Lung (tissue), 12 donors: Measurements from ENCODE around the gene TRAPPC2B. TPM values are rescaled to one million over a fixed set of nuclear protein-coding genes. Genes with fewer than 3 reads are reported as not detected.

Experiments used
- ATAC-seq: fragments of 200-7000 bp; cut with Tn5 transposase; one replicate; pipeline ENCODE4 v1.9.1; 2020; ENCODE audit warnings: moderate number of reproducible peaks; ENCODE audit not compliant: insufficient read depth, low FRiP score
- DNase-seq, 3 donors: peaks; one replicate each; pipeline ENCODE4 v3.0.0-alpha.2; 2013 to 2017
- H3K27ac ChIP-seq, 2 donors: one replicate each; pipeline ENCODE4 v1.5.1; 2013; ENCODE audit warnings: mild to moderate bottlenecking in 2 of 2, moderate library complexity in 2 of 2, control low read depth in 1 of 2, inconsistent platforms in 1 of 2, low read depth in 1 of 2, low read length in 1 of 2
- H3K27me3 ChIP-seq, 3 donors: one replicate each; pipeline ENCODE4 v1.5.1; 2013; ENCODE audit warnings: low read length in 2 of 3; ENCODE audit not compliant: control insufficient read depth in 3 of 3, insufficient read depth in 3 of 3
- H3K36me3 ChIP-seq, 4 donors: one replicate each; pipeline ENCODE4 v1.5.1; 2013; ENCODE audit warnings: low read length in 4 of 4, mild to moderate bottlenecking in 1 of 4, moderate library complexity in 1 of 4; ENCODE audit not compliant: control insufficient read depth in 4 of 4, insufficient read depth in 4 of 4
- H3K4me1 ChIP-seq, 5 donors: one replicate each; pipeline ENCODE4 v1.5.1; 2013; ENCODE audit warnings: low read length in 5 of 5, mild to moderate bottlenecking in 2 of 5, moderate library complexity in 1 of 5; ENCODE audit not compliant: control insufficient read depth in 5 of 5, insufficient read depth in 5 of 5
- H3K4me3 ChIP-seq: one replicate; pipeline ENCODE4 v1.5.1; 2013; ENCODE audit warnings: mild to moderate bottlenecking, control low read depth, moderate library complexity
- H3K9ac ChIP-seq, 2 donors: one replicate each; pipeline ENCODE4 v1.5.1; 2013; ENCODE audit warnings: low read length in 2 of 2, control low read depth in 1 of 2; ENCODE audit not compliant: insufficient read depth in 1 of 2
- H3K9me3 ChIP-seq, 4 donors: one replicate each; pipeline ENCODE4 v1.5.1; 2013; ENCODE audit warnings: low read length in 3 of 4, mild to moderate bottlenecking in 1 of 4, moderate library complexity in 1 of 4; ENCODE audit not compliant: control insufficient read depth in 4 of 4, insufficient read depth in 3 of 4
- WGBS, 2 donors: extraction: QIAGEN DNeasy Blood & Tissue Kit; methylation state at CpG; one replicate each; pipeline ENCODE4 v1.1.7; 2013; 5-methylcytosine and 5-hydroxymethylcytosine counted together
- polyA plus RNA-seq, 2 donors: library from polyadenylated mRNA; stranded (reverse); fragments of 200-250 nt; gene quantifications; one replicate each; pipeline ENCODE4 v1.2.1, GENCODE V29; 2013
- total RNA-seq, 2 donors: library from RNA; depleted of rRNA in 1 of 2; stranded (reverse); fragments of >200 nt in 1 of 2; gene quantifications; one replicate each; pipeline ENCODE4 v1.2.1, GENCODE V29; 2014 to 2021
- TF ChIP-seq, protein P1 (sequence below): IDR thresholded peaks from 2 replicates; pipeline ENCODE4 v1.5.1; 2012; ENCODE audit warnings: mild to moderate bottlenecking; ENCODE audit errors: control extremely low read depth, extremely low read depth
- donor health status: control.
- donor health status: control.
- donor health status: Bipolar disorder and iron deficiency.
- donor health status: healthy.
- donor health status: DM: yes; HTN: yes; CAD: no.

The TRAPPC2B gene
- total and polyA plus RNA-seq, 4 donors, result 6.2 to 25.4 (median 15.2) TPM

- Histone ChIP-seq H3K9me3 (peaks cover 6 to 38% (median 8%) of the 10 kb centered on the region in 4 donors), H3K27ac (no peak overlapping the region), H3K36me3 (peaks cover 21 to 29% (median 27%) of the 10 kb centered on the region in 4 donors), H3K27me3 (no peaks in the 10 kb centered on the region), H3K9ac (no peak overlapping the region), H3K4me1 (no peaks in the 10 kb centered on the region), H3K4me3 (no peak overlapping the region)
- 93 to 95% methylated on average over 3 of the region's 3 CpGs for WGBS, 2 donors
- TF ChIP-seq, protein P1, sequence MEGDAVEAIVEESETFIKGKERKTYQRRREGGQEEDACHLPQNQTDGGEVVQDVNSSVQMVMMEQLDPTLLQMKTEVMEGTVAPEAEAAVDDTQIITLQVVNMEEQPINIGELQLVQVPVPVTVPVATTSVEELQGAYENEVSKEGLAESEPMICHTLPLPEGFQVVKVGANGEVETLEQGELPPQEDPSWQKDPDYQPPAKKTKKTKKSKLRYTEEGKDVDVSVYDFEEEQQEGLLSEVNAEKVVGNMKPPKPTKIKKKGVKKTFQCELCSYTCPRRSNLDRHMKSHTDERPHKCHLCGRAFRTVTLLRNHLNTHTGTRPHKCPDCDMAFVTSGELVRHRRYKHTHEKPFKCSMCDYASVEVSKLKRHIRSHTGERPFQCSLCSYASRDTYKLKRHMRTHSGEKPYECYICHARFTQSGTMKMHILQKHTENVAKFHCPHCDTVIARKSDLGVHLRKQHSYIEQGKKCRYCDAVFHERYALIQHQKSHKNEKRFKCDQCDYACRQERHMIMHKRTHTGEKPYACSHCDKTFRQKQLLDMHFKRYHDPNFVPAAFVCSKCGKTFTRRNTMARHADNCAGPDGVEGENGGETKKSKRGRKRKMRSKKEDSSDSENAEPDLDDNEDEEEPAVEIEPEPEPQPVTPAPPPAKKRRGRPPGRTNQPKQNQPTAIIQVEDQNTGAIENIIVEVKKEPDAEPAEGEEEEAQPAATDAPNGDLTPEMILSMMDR, result no peak
- ATAC-seq (no peak), DNase-seq (no peak)
Observed at GRCh38 chr19:57377498-57378146, 14.3 kb downstream of the TRAPPC2B start.

- Histone ChIP-seq H3K36me3 (peaks cover 13 to 19% (median 16%) of the 10 kb centered on the region in 4 donors), H3K27ac (no peak overlapping the region), H3K9me3 (peaks cover 6 to 19% (median 8%) of the 10 kb centered on the region in 4 donors), H3K27me3 (no peaks in the 10 kb centered on the region), H3K4me3 (no peak overlapping the region), H3K9ac (no peak overlapping the region), H3K4me1 (no peaks in the 10 kb centered on the region)
- DNase-seq (no peak), ATAC-seq (no peak)
- TF ChIP-seq, protein P1, result no peak
Observed at GRCh38 chr19:57380923-57381322, 17.6 kb downstream of the TRAPPC2B start.

DNA sequence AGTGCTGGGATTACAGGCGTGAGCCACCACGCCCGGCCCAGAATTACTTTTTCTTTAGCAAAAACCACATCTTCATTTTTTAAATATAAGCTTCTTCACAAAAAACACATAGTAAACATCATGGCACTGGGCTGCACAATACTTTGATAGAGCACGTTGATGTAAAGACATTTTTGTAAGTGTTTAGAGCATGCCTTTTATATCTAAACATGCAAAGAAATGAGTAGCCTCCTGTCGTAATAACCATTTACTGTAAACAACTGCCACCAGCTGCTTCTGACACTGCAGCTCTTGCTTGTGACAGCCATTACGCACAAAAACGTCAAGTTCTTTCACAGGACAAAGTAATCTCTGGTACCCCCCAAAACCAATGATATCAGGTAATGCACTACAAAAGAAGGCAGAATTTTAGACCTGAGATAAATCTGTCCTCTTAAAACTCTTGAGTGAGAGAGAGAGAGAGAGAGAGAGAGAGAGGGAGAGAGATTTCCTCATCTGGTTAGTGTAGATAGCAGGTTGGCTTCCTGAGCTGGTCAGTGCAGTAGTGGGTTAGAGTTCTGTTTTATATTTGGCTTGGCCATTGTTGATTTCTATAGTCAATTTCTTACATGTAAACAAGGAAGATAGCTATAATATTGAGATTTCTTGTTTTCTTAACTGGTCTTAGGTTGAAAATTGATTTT lies 19.6 kb downstream of the TRAPPC2B start:
- Histone ChIP-seq H3K9ac (no peak overlapping the region), H3K27me3 (no peaks in the 10 kb centered on the region), H3K27ac (no peak overlapping the region), H3K4me1 (no peaks in the 10 kb centered on the region), H3K36me3 (peaks cover 3 to 6% (median 5%) of the 10 kb centered on the region in 4 donors), H3K9me3 (peaks cover 0 to 8% (median 1%) of the 10 kb centered on the region in 4 donors), H3K4me3 (no peak overlapping the region)
- TF ChIP-seq, protein P1, result no peak
- 78 to 80% methylated on average over 7 of the region's 7 CpGs for WGBS, 2 donors
- peak in 1 of 3 donors; percentile 15 for DNase-seq
- no peak for ATAC-seq
